SK-N-SH (cell line): ENCODE data around the gene PKIB. TPM values are rescaled to one million over a fixed set of nuclear protein-coding genes. Genes with fewer than 3 reads are reported as not detected.

Source experiments
- CTCF ChIA-PET: fragments of 300-600, 350-600 bp; formaldehyde crosslinking; extraction: SDS; loops from one replicate; lab custom pipeline; 2021; lab: Yijun Ruan, JAX
- POLR2A ChIA-PET: fragments of 350-600 bp; sonication (Branson Sonifier 250); formaldehyde crosslinking; extraction: SDS; loops from one replicate; lab custom pipeline; 2020; ENCODE audit warnings: antibody characterized with exemption, inconsistent platforms; lab: Yijun Ruan, JAX
- DNase-seq: peaks from one replicate; pipeline ENCODE4 v3.0.0; 2012
- H2AFZ ChIP-seq: fragments of 200-600 bp; sonication (generic); 2 replicates; pipeline ENCODE4 v1.8.1; 2016; ENCODE audit warnings: antibody characterized with exemption, mild to moderate bottlenecking, low read depth
- H3F3A ChIP-seq: fragments of 200-600 bp; sonication (generic); replicated peaks from 2 replicates; pipeline ENCODE3; 2016; ENCODE audit warnings: antibody characterized with exemption, mild to moderate bottlenecking; ENCODE audit not compliant: insufficient read depth
- H3K27ac ChIP-seq, 2 experiments: fragments of 200-500 bp in 1 of 2; fragments of 200-600 bp in 1 of 2; sonication (Bioruptor generic) in 1 of 2; sonication (generic), shearing (Covaris generic) in 1 of 2; 2 replicates each; pipeline versions ENCODE4 v1.5.1 to v1.6.1; 2014 to 2016; ENCODE audit warnings: low read depth in 2 of 2, inconsistent platforms in 1 of 2, low read length in 1 of 2, mild to moderate bottlenecking in 1 of 2, mixed read lengths in 1 of 2
- H3K27me3 ChIP-seq: fragments of 200-600 bp; sonication (generic), shearing (Covaris generic); 2 replicates; pipeline ENCODE4 v1.6.1; 2016; ENCODE audit warnings: mixed run types; ENCODE audit not compliant: insufficient read depth
- H3K36me3 ChIP-seq, 2 experiments: fragments of 200-500 bp in 1 of 2; fragments of 200-600 bp in 1 of 2; sonication (Bioruptor generic) in 1 of 2; sonication (generic) in 1 of 2; replicated peaks in 1 of 2; 2 replicates each; pipeline versions ENCODE3 to v1.5.1; 2014 to 2016; ENCODE audit warnings: low read length in 1 of 2, mild to moderate bottlenecking in 1 of 2; ENCODE audit not compliant: insufficient read depth in 2 of 2, control insufficient read depth in 1 of 2
- H3K4me1 ChIP-seq, 2 experiments: fragments of 200-500 bp in 1 of 2; fragments of 200-600 bp in 1 of 2; sonication (Bioruptor generic) in 1 of 2; sonication (generic), shearing (Covaris generic) in 1 of 2; 2 replicates each; pipeline versions ENCODE4 v1.5.1 to v1.6.1; 2014 to 2016; ENCODE audit warnings: low read depth in 1 of 2, low read length in 1 of 2, mixed run types in 1 of 2; ENCODE audit not compliant: insufficient read depth in 2 of 2, control insufficient read depth in 1 of 2
- H3K4me2 ChIP-seq: fragments of 200-600 bp; sonication (generic), shearing (Covaris generic); 2 replicates; pipeline ENCODE4 v1.6.1; 2017; ENCODE audit warnings: mixed run types
- H3K4me3 ChIP-seq, 2 experiments: fragments of 200-500 bp in 1 of 2; fragments of 200-600 bp in 1 of 2; sonication (Bioruptor generic) in 1 of 2; sonication (generic), shearing (Covaris generic) in 1 of 2; 2 replicates each; pipeline versions ENCODE4 v1.5.1 to v1.8.1; 2014 to 2016; ENCODE audit warnings: low read depth in 2 of 2, inconsistent platforms in 1 of 2, low read length in 1 of 2, mild to moderate bottlenecking in 1 of 2, mixed read lengths in 1 of 2, moderate library complexity in 1 of 2
- H3K79me2 ChIP-seq: fragments of 200-600 bp; sonication (generic); 2 replicates; pipeline ENCODE4 v1.8.1; 2017; ENCODE audit warnings: mild to moderate bottlenecking; ENCODE audit not compliant: insufficient read depth
- H3K9ac ChIP-seq: fragments of 200-600 bp; sonication (generic); 2 replicates; pipeline ENCODE4 v1.6.1; 2017; ENCODE audit warnings: mixed run types
- H3K9me2 ChIP-seq: fragments of 200-600 bp; sonication (generic); 2 replicates; pipeline ENCODE4 v1.6.1; 2017; ENCODE audit warnings: mixed run types
- H3K9me3 ChIP-seq: fragments of 200-600 bp; sonication (generic); 2 replicates; pipeline ENCODE4 v1.6.1; 2017; ENCODE audit warnings: mixed run types, mild to moderate bottlenecking, moderate library complexity
- H4K20me1 ChIP-seq: fragments of 200-600 bp; sonication (generic); 2 replicates; pipeline ENCODE4 v1.6.1; 2017; ENCODE audit warnings: mild to moderate bottlenecking, mixed run types; ENCODE audit not compliant: insufficient read depth
- CHD2 ChIP-seq: fragments of 150-350 bp; IDR thresholded peaks from 2 replicates; pipeline ENCODE4 v1.6.1; 2018; ENCODE audit warnings: low read length; ENCODE audit not compliant: partially characterized antibody
- CTCF ChIP-seq: fragments of 200-600 bp; sonication (generic); IDR thresholded peaks from 2 replicates; pipeline ENCODE4 v1.6.1; 2017; ENCODE audit warnings: antibody characterized with exemption, mild to moderate bottlenecking, moderate library complexity
- EP300 ChIP-seq, 2 experiments: IDR thresholded peaks; 2 replicates each; pipeline versions ENCODE4 v1.4.0 to v1.6.1; 2012; ENCODE audit warnings: borderline replicate concordance in 1 of 2, low read depth in 1 of 2, low read length in 1 of 2
- FOXM1 ChIP-seq: IDR thresholded peaks from 2 replicates; pipeline ENCODE4 v1.4.0; 2012; ENCODE audit warnings: low read depth, mild to moderate bottlenecking
- IRF3 ChIP-seq: fragments of 150-350 bp; IDR thresholded peaks from 2 replicates; pipeline ENCODE4 v1.6.1; 2016; ENCODE audit warnings: mild to moderate bottlenecking, low read depth, low read length
- JUND ChIP-seq: IDR thresholded peaks from 2 replicates; pipeline ENCODE4 v1.4.0; 2012
- MEF2A ChIP-seq: IDR thresholded peaks from 2 replicates; pipeline ENCODE4 v1.4.0; 2012; ENCODE audit warnings: low read depth, borderline replicate concordance
- MXI1 ChIP-seq: IDR thresholded peaks from 2 replicates; pipeline ENCODE4 v1.6.1; 2012; ENCODE audit warnings: mild to moderate bottlenecking, low read depth, low read length, improper control_type of control experiment
- NFIC ChIP-seq: IDR thresholded peaks from 2 replicates; pipeline ENCODE4 v1.4.0; 2012; ENCODE audit warnings: borderline replicate concordance
- NRF1 ChIP-seq: IDR thresholded peaks from 2 replicates; pipeline ENCODE4 v1.6.1; 2012; ENCODE audit warnings: low read depth, mild to moderate bottlenecking, low read length
- PBX3 ChIP-seq: IDR thresholded peaks from 2 replicates; pipeline ENCODE4; 2012
- RAD21 ChIP-seq: IDR thresholded peaks from 2 replicates; pipeline ENCODE4 v1.6.1; 2012; ENCODE audit warnings: mild to moderate bottlenecking, low read length
- RCOR1 ChIP-seq: fragments of 150-350 bp; IDR thresholded peaks from 2 replicates; pipeline ENCODE4 v1.6.1; 2017; ENCODE audit warnings: antibody characterized with exemption, low read length
- REST ChIP-seq: IDR thresholded peaks from 2 replicates; pipeline ENCODE4 v1.6.1; 2012; ENCODE audit warnings: mild to moderate bottlenecking, low read depth, low read length, moderate library complexity
- RFX5 ChIP-seq: IDR thresholded peaks from 2 replicates; pipeline ENCODE4 v1.6.1; 2012; ENCODE audit warnings: mild to moderate bottlenecking, improper control_type of control experiment, low read length
- RXRA ChIP-seq: IDR thresholded peaks from 2 replicates; pipeline ENCODE4 v1.4.0; 2012; ENCODE audit warnings: low read depth, mild to moderate bottlenecking, borderline replicate concordance
- SMC3 ChIP-seq: IDR thresholded peaks from 2 replicates; pipeline ENCODE4 v1.6.1; 2012; ENCODE audit warnings: low read depth, low read length, improper control_type of control experiment
- TCF12 ChIP-seq: IDR thresholded peaks from 2 replicates; pipeline ENCODE4 v1.4.0; 2012
- USF2 ChIP-seq: fragments of 150-350 bp; IDR thresholded peaks from 2 replicates; pipeline ENCODE4 v1.6.1; 2017; ENCODE audit warnings: antibody characterized with exemption, low read length, low read depth, borderline replicate concordance
- ZBTB33 ChIP-seq: IDR thresholded peaks from 2 replicates; pipeline ENCODE4 v1.4.0; 2012; ENCODE audit warnings: low read depth, borderline replicate concordance
- polyA plus RNA-seq, 3 experiments: library from polyadenylated mRNA; depleted of rRNA; stranded (reverse); fragments of >200 nt; gene quantifications; 2 replicates each; pipeline ENCODE4 v1.2.3, GENCODE V29; 2012

PKIB gene
- polyA plus RNA-seq, 1 of the 3 experiments (the other 2 are of a cell fraction), result 0.30 TPM

- no peaks in the 10 kb centered on the region for H3K9me2 ChIP-seq
- H2AFZ ChIP-seq, result no peak overlapping the region
- no peaks in the 10 kb centered on the region for H3K4me1 ChIP-seq
- H3K9ac ChIP-seq, result no peak overlapping the region
- no peaks in the 10 kb centered on the region for H3K9me3 ChIP-seq
- POLR2A ChIA-PET, result interaction anchor here (0.6 kb wide), 1 partner anchor 1014 kb away, joined by 5 read pairs; no protein-coding TSS in a partner anchor
- TF ChIP-seq RAD21 (no peak), TCF12 (no peak), SMC3 (no peak), USF2 (no peak), FOXM1 (no peak), RXRA (no peak), ZBTB33 (no peak), RCOR1 (no peak), RFX5 (no peak), EP300 (IDR thresholded peaks at IDR 0.05; ENCODE audit: borderline replicate concordance in 1 of 2, low read depth in 1 of 2, low read length in 1 of 2) (no peak), MXI1 (no peak), PBX3 (no peak), CHD2 (no peak), CTCF (no peak), NFIC (no peak), MEF2A (no peak), REST (no peak), NRF1 (no peak), IRF3 (no peak), JUND (no peak)
- no peaks in the 10 kb centered on the region for H3F3A ChIP-seq
- H3K4me2 ChIP-seq, result no peak overlapping the region
- CTCF ChIA-PET, result no interaction called here
- H3K4me3 ChIP-seq, result no peak overlapping the region
- no peak for DNase-seq
- no peak overlapping the region for H3K27ac ChIP-seq
- H4K20me1 ChIP-seq, result no peaks in the 10 kb centered on the region
- H3K27me3 ChIP-seq, result no peaks in the 10 kb centered on the region
- no peaks in the 10 kb centered on the region for H3K36me3 ChIP-seq
- H3K79me2 ChIP-seq, result no peaks in the 10 kb centered on the region
These were observed 53.8 kb downstream of the PKIB start for GRCh38 chr6:122663981-122664380.
